SKM-1 (cell line): ENCODE results near the gene SERAC1.
"Not testable (repeated sequence)": the region's sequence is repeated elsewhere in the genome, so short reads cannot be mapped to it uniquely, and the experiment has no call there.

Source experiments
- DNase-seq: peaks from one replicate; lab custom pipeline; 2025; ENCODE audit not compliant: unreplicated experiment; lab: John Stamatoyannopoulos, UW

SERAC1 gene

GRCh38 chr6:158168040-158168289 is at the start of gene SERAC1:
TSS of gene SERAC1 (minus strand) at chr6:158168262. CDS start at chr6:158158363, 9,899 bp downstream.
- no peak for DNase-seq

GRCh38 chr6:158213925-158214674 is 46.0 kb upstream of the SERAC1 start:
- peak; percentile 61 for DNase-seq

- no peak for DNase-seq
Measured at GRCh38 chr6:158211273-158212055, 43.4 kb upstream of the SERAC1 start.

GRCh38 chr6:158209582-158210333 is 41.7 kb upstream of the SERAC1 start:
- not testable (repeated sequence) for DNase-seq

- not testable (repeated sequence) for DNase-seq
Measured at GRCh38 chr6:158208226-158209030, 40.4 kb upstream of the SERAC1 start.

DNA sequence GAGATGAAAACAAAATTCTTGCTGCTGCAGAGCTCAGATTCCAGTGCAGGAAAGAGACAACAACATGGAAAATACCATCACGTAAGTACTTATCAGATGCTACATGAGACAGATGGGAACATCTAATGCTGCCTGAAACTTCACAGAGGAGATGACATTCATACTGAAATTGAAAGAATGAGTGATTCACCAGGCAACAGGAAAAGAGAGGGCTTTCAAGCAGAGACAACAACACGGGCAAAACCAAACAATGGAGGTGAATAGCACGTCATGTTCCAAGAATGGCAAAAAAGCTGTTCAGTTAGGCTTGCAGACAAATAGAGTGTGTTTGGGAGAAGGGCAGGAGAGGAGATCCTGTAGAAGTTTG is 39.3 kb upstream of the SERAC1 start:
- DNase-seq = no peak

- no peak for DNase-seq
Measured at GRCh38 chr6:158206740-158207421, 38.8 kb upstream of the SERAC1 start.

GRCh38 chr6:158205169-158205944 is 37.3 kb upstream of the SERAC1 start:
- DNase-seq = no peak

DNA sequence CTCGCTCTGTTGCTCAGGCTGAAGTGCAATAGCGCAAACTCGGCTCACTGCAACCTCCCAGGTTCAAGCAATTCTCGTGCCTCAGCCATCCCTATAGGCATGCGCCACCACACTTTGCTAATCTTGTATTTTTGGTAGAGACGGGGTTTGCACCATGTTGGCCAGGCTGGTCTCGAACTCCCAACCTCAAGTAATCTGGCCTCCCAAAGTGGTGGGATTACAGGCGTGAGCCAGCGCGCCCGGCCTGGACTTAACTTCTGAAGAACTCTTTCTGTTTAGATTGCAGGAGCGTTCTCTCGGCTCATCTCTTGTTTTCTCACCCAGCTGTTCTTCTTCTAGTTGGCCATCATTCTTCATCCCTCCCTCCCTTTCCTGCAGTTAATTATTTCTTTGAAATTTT is 30.4 kb upstream of the SERAC1 start:
- no peak for DNase-seq

DNA sequence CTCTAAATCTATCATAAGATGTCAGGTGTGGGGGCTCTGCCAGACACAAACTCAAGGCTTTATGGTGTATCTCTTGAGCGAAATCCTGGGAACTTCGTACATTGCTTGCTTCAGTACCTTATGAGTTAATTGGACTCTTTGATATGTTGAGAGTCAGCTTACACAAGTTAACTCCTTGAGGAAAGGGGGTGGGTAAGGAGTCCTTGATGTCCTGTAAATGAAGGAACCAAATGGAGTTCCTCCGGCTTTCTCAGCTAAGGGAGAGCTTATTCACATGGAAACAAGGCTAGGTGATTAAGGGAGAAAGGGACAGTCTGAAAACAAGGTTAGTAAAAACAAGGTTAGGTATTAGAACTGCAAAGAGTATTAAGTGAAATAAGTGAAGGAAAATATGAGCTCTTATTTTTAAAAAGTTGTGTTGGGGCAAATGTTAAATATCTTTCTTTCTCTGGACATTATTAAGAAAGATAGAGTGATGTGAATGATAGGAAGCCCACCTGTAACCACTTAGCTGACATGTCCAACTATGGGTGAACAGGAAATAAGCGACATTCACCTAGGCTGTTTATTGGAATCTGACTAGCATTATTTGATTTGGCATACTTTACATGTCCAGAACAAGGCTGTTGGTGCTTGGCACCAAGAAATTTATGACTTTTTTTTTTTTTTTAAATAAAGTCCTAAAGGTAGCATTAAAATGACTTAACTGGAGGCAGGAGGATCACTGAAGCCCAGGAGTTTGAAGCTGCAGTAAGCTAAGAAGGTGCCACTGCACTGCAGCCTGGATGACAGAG is 26.6 kb upstream of the SERAC1 start:
- DNase-seq = no peak

- DNase-seq = no peak
Measured at GRCh38 chr6:158191761-158192160, 23.7 kb upstream of the SERAC1 start.

GRCh38 chr6:158191032-158191431 is 23.0 kb upstream of the SERAC1 start:
- DNase-seq = no peak

DNA sequence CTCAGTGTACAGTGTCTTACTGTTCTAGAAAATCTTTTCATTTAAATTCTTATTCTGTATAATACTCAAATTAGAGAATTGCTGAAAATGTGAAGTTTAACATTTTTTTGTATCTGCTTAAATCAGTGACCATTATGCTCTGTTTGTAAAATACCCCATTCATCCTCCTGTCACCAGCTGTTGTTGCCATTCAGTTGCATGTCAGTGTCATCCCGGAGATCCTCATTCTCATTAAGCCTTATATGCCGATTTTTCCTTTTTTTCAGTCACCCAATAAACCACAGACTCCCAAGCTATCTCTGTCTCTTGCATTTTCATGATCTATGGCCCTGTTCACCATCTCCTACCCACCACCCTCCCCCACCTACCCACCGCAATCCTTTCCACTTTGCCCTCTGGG is 20.5 kb upstream of the SERAC1 start:
- no peak for DNase-seq

GRCh38 chr6:158185729-158186456 is 17.8 kb upstream of the SERAC1 start:
- DNase-seq = no peak

- DNase-seq = no peak
Measured at GRCh38 chr6:158184608-158185007, 16.5 kb upstream of the SERAC1 start.

GRCh38 chr6:158183174-158183972 is 15.3 kb upstream of the SERAC1 start:
- not testable (repeated sequence) for DNase-seq

- DNase-seq = not testable (repeated sequence)
Measured at GRCh38 chr6:158177712-158178111, 9.7 kb upstream of the SERAC1 start.
